Aorta (tissue), 5 donors: ENCODE data around the gene IRF7. TPM values are rescaled to one million over a fixed set of nuclear protein-coding genes. Genes with fewer than 3 reads are reported as not detected.
A peak's percentile ranks its signal among the peaks of the same experiment; 100 is the strongest.

Experiments used
- ATAC-seq: fragments of 200-7000 bp; cut with Tn5 transposase; one replicate; pipeline ENCODE4 v1.9.1; 2022; ENCODE audit warnings: moderate library complexity; ENCODE audit not compliant: low FRiP score
- DNase-seq, 2 donors: peaks; one replicate each; pipeline ENCODE4 v3.0.0-alpha.2; 2020
- H3K27ac ChIP-seq, 2 donors: one replicate each; pipeline ENCODE4 v1.5.1; 2013; ENCODE audit warnings: low read length in 2 of 2, mild to moderate bottlenecking in 2 of 2, moderate library complexity in 2 of 2, control low read depth in 1 of 2, inconsistent platforms in 1 of 2, low read depth in 1 of 2
- H3K27me3 ChIP-seq, 2 donors: one replicate each; pipeline ENCODE4 v1.6.1; 2013; ENCODE audit warnings: control low read depth in 1 of 2, low read length in 1 of 2, mild to moderate bottlenecking in 1 of 2, moderate library complexity in 1 of 2; ENCODE audit not compliant: insufficient read depth in 2 of 2, control insufficient read depth in 1 of 2
- H3K36me3 ChIP-seq, 2 donors: one replicate each; pipeline ENCODE4 v1.6.1; 2013; ENCODE audit warnings: control low read depth in 1 of 2, low read length in 1 of 2, mild to moderate bottlenecking in 1 of 2; ENCODE audit not compliant: insufficient read depth in 2 of 2, control insufficient read depth in 1 of 2
- H3K4me1 ChIP-seq, 2 donors: one replicate each; pipeline ENCODE4 v1.6.1; 2013; ENCODE audit warnings: low read length in 2 of 2, control low read depth in 1 of 2, mild to moderate bottlenecking in 1 of 2, moderate library complexity in 1 of 2; ENCODE audit not compliant: insufficient read depth in 2 of 2, control insufficient read depth in 1 of 2
- H3K4me3 ChIP-seq, 2 donors: one replicate each; pipeline ENCODE4 v1.5.1; 2013; ENCODE audit warnings: low read length in 2 of 2, control low read depth in 1 of 2, mild to moderate bottlenecking in 1 of 2
- H3K9me3 ChIP-seq: one replicate; pipeline ENCODE4 v1.6.1; 2013; ENCODE audit warnings: mild to moderate bottlenecking, low read length; ENCODE audit not compliant: control insufficient read depth
- WGBS, 2 donors: extraction: QIAGEN DNeasy Blood & Tissue Kit; methylation state at CpG; one replicate each; pipeline ENCODE4 v1.1.7; 2013; 5-methylcytosine and 5-hydroxymethylcytosine counted together
- intact Hi-C, 2 donors: fragments of 100-400 bp; cut with DNase I; formaldehyde crosslinking; loops; one replicate each; pipeline versions ENCODE4 v1.14.2 to v1.15.0; 2022
- polyA plus RNA-seq, 2 donors: library from polyadenylated mRNA; stranded (reverse); fragments of 200-250 nt; gene quantifications; one replicate each; pipeline ENCODE4 v1.2.3, GENCODE V29; 2013
- total RNA-seq, 2 donors: library from RNA; stranded (reverse); fragmentation: NEBNext Ultra II Directional; extraction: Animal tissue kit (Norgen Biotek cat#: 25700); gene quantifications; one replicate each; pipeline ENCODE4 v1.2.1, GENCODE V29; 2021
- donor health status: healthy with polysubstance abuse.
- donor health status: Bipolar disorder and iron deficiency.
- donor health status: DM: no; HTN: no; CAD: no.
- donor health status: DM: no; HTN: no; CAD: no.
- donor health status: DM: yes; HTN: yes; CAD: no.

The IRF7 gene
- total and polyA plus RNA-seq, 4 donors: 13.4 to 30.9 (median 26.3) TPM

DNA sequence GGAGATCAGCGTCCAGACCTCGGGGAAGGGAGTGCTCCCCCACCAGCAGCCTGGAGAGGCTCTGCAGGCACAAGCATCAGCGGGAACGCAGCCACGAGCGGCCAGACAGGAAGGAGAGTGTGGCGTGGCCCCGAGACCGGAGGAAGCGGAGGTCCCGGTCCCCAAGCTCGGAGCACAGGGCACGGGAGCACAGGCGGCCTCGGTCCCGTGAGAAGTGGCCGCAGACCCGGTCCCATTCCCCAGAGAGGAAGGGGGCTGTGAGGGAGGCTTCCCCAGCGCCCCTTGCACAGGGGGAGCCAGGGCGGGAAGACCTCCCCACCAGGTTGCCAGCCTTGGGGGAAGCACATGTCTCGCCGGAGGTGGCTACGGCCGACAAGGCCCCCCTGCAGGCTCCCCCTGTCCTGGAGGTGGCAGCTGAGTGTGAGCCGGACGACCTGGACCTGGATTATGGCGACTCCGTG is 6.9 kb downstream of the IRF7 start:
- Histone ChIP-seq H3K9me3 (no peaks in the 10 kb centered on the region), H3K4me1 (no peaks in the 10 kb centered on the region), H3K27ac (no peak overlapping the region), H3K27me3 (no peaks in the 10 kb centered on the region), H3K4me3 (no peak overlapping the region), H3K36me3 (peaks cover 4 to 11% of the 10 kb centered on the region in 2 donors)
- intact Hi-C loops: no loop called here
- DNase-seq (no peak), ATAC-seq (no peak)
- 85% methylated on average over 25 to 28 of the region's 28 CpGs for WGBS, 2 donors

DNA sequence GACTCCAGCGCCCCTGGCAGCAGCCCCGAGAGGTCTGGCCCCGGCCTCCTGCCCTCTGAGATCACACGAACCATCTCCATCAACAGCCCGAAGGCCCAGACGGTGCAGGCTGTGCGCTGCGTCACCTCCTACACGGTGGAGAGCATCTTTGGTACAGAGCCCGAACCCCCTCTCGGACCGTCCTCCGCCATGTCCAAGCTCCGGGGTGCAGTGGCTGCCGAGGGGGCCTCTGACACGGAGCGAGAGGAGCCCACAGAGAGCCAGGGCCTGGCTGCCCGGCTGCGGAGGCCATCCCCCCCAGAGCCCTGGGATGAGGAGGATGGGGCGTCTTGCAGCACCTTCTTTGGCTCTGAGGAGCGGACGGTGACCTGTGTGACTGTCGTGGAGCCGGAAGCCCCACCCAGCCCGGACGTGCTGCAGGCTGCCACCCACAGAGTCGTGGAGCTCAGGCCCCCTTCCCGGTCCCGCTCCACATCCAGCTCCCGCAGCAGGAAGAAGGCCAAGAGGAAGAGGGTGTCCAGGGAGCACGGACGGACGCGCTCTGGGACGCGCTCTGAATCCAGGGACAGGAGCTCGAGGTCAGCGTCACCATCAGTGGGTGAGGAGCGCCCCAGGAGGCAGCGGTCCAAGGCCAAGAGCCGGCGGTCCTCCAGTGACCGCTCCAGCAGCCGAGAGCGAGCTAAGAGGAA is 7.6 kb downstream of the IRF7 start:
- 89 to 90% methylated on average over 43 to 45 of the region's 45 CpGs for WGBS, 2 donors
- Histone ChIP-seq H3K9me3 (no peaks in the 10 kb centered on the region), H3K4me1 (no peaks in the 10 kb centered on the region), H3K27me3 (no peaks in the 10 kb centered on the region), H3K36me3 (peaks cover 4 to 11% of the 10 kb centered on the region in 2 donors), H3K4me3 (no peak overlapping the region), H3K27ac (no peak overlapping the region)
- ATAC-seq (no peak), DNase-seq (no peak)
- intact Hi-C loops: no loop called here

DNA sequence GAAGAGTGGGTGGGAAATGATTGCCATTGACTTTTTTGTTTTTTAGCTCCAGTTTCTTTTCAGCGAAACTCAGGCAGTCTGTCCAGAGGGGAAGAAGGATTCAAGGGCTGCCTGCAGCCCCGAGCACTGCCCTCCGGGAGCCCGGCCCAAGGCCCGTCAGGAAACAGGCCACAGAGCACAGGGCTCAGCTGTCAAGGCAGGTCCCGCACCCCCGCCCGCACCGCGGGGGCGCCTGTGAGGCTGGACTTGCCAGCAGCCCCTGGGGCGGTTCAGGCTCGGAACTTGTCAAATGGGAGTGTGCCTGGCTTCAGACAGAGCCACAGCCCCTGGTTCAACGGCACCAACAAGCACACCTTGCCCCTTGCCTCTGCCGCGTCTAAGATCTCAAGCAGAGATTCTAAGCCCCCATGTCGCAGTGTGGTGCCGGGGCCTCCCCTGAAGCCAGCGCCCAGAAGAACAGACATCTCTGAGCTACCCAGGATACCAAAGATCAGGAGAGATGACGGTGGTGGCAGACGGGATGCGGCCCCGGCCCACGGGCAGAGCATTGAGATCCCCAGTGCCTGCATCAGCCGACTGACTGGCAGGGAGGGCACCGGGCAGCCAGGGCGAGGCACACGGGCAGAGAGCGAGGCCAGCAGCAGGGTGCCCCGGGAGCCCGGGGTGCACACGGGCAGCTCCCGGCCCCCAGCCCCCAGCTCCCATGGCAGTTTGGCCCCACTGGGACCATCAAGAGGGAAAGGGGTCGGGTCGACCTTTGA is 8.6 kb downstream of the IRF7 start:
- intact Hi-C loops: no loop called here
- no peak overlapping the region for H3K4me3 ChIP-seq
- ATAC-seq: no peak
- H3K27ac ChIP-seq: no peak overlapping the region
- DNase-seq: no peak
- no peaks in the 10 kb centered on the region for H3K4me1 ChIP-seq
- no peaks in the 10 kb centered on the region for H3K9me3 ChIP-seq
- H3K27me3 ChIP-seq: no peaks in the 10 kb centered on the region
- peaks cover 4 to 11% of the 10 kb centered on the region in 2 donors for H3K36me3 ChIP-seq
- 91 to 92% methylated on average over 35 of the region's 35 CpGs for WGBS, 2 donors

DNA sequence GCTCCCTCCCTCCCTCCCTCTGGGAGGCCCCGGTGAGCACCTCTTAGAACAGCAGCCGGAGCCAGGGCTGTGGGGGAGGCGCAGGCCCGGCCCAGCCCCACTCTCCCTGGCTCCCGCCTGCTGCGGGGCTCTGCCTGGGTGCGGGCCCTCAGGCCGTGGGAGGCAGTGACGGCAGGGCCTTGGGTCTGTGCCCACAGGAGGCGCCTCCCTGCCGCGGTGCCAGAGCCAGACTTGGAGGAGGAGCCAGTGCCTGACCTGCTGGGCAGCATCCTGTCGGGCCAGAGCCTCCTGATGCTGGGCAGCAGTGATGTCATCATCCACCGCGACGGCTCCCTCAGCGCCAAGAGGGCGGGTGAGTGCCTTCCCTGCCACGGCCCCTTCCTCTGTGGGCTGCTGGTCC is 9.5 kb downstream of the IRF7 start:
- peaks cover 5 to 15% of the 10 kb centered on the region in 2 donors for H3K36me3 ChIP-seq
- intact Hi-C loops: no loop called here
- 59 to 64% methylated on average over 19 of the region's 19 CpGs for WGBS, 2 donors
- DNase-seq (no peak), ATAC-seq (peak; percentile 31)
- H3K9me3 ChIP-seq: no peaks in the 10 kb centered on the region
- H3K27ac ChIP-seq: no peak overlapping the region
- no peaks in the 10 kb centered on the region for H3K27me3 ChIP-seq
- H3K4me1 ChIP-seq: no peaks in the 10 kb centered on the region
- H3K4me3 ChIP-seq: no peak overlapping the region

DNA sequence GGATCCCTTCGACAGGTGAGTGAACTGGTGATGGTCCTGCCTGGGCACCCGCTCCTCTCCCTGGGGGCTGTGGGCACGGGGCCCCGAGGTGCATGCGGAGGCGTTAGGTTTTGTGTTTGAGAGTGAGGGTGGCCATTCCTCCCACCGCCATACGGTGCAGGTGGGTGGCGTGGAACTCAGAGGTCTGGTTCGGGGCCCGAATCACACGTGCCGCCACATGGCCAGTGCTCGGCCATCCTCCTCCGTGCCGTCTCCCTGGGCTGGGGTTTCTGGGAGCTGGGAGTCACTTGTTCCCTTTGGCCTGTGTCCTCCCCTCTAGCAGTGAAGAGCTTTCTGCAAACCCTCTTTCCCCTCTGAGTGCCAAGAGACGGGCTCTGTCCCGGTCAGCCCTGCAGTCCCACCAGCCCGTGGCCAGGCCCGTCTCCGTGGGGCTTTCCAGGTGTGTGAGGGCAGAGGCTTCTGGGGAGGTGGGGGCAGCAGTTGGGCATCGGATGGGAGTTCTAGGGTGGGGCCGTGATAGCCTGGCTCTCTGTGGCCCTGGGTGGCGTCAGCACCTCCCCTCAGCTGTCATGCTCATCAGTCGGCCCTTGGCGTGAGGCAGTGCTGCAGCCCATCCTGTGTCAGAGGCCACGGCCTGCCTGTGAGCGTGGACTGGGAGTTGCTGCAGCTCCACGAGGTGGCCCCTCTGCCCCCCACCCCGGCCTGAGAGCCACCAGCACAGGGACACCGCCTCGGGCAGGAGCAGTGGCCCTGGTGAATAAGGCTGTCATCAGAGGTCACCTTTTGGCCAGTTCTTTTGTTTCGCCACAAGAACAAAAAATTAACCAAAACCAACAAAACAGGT is 10.2 kb downstream of the IRF7 start:
- intact Hi-C loops: no loop called here
- peaks cover 6 to 15% of the 10 kb centered on the region in 2 donors for H3K36me3 ChIP-seq
- no peaks in the 10 kb centered on the region for H3K27me3 ChIP-seq
- DNase-seq (no peak), ATAC-seq (no peak)
- H3K9me3 ChIP-seq: no peaks in the 10 kb centered on the region
- no peak overlapping the region for H3K27ac ChIP-seq
- H3K4me1 ChIP-seq: no peaks in the 10 kb centered on the region
- 91 to 93% methylated on average over 33 of the region's 33 CpGs for WGBS, 2 donors
- H3K4me3 ChIP-seq: no peak overlapping the region

GRCh38 chr11:603154-603553 is 12.6 kb downstream of the IRF7 start:
- Histone ChIP-seq H3K9me3 (no peaks in the 10 kb centered on the region), H3K4me1 (no peaks in the 10 kb centered on the region), H3K36me3 (peaks cover 5 to 15% of the 10 kb centered on the region in 2 donors), H3K27me3 (no peaks in the 10 kb centered on the region), H3K27ac (no peak overlapping the region), H3K4me3 (no peak overlapping the region)
- ATAC-seq: no peak
- DNase-seq: no peak
- intact Hi-C loops: no loop called here
- WGBS, 2 donors: 85 to 89% methylated on average over 13 of the region's 13 CpGs

DNA sequence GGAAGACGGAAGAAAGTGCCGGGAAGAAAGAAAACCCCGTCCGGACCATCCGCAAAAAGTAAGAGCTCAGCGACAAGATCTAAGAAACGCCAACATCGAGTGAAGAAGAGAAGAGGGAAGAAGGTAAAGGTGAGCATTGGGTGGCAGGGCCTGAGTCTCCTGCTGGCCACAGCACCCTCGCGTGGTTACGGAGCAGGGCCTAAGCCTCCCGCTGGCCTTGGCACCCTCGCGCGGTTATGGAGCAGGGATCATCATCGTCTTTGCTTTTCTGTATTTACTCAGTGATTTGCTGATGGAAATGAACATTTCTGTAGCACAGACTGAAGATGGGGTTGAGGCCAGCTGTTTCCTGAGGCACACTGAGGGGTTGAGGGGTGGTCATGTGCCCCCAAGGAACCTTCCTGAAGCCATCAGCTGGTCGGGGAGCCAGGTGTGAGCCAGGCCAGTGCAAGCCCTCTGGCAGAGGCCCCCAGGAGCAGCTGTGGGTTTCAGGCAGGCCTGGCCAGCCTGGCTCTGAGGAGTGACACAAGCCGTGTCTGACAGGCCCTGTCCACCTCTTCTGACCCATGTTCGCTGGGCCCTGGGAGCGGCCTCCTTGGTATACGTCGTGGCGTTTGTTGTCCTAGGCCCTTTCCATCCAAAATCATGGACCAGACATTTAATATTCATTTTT is 14.0 kb downstream of the IRF7 start:
- 93% methylated on average over 23 of the region's 23 CpGs for WGBS, 2 donors
- no peak for DNase-seq
- peaks cover 2 to 20% of the 10 kb centered on the region in 2 donors for H3K36me3 ChIP-seq
- intact Hi-C loops: no loop called here
- ATAC-seq: no peak
- H3K4me1 ChIP-seq: no peaks in the 10 kb centered on the region
- no peak overlapping the region for H3K27ac ChIP-seq
- no peak overlapping the region for H3K4me3 ChIP-seq
- H3K9me3 ChIP-seq: no peaks in the 10 kb centered on the region
- no peaks in the 10 kb centered on the region for H3K27me3 ChIP-seq

DNA sequence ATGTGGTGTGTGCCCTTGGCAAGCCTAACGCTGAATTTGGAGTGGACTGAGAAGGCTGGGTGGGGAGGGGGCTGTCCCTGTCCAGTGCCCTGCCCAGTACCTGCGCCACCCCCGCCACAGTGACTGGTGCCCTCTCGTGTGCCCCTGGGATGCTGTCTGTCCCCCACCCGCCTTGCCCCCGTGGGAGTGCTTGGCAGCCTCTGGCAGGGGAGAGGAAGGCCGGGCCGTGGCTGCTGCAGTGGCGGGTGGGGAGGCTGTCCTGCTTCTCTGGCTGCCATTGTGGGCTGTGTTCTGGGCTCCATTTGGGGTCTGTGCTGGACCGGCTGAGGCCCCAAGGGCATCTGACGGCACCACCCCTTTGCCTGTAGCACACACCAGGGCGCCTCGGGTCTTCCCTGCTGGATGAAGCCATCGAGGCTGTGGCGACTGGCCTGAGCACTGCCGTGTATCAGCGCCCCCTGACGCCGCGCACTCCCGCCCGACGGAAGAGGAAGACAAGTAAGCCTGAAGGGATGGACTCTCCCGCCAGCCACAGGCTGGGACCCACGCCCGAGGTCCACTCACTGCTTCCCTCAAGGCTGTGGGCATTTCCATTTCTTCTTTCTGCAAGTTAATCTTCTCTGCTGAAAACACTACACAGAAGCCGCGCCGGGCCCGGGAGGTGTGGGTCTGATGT is 17.6 kb downstream of the IRF7 start:
- H3K36me3 ChIP-seq: peaks cover 2 to 17% of the 10 kb centered on the region in 2 donors

More for the DNA sequence above, 17.6 kb downstream of the IRF7 start:
- Histone ChIP-seq H3K4me1 (no peaks in the 10 kb centered on the region), H3K4me3 (no peak overlapping the region), H3K9me3 (no peaks in the 10 kb centered on the region), H3K27me3 (no peaks in the 10 kb centered on the region), H3K27ac (no peak overlapping the region)
- DNase-seq (no peak), ATAC-seq (no peak)
- WGBS, 2 donors: 93 to 94% methylated on average over 30 of the region's 30 CpGs
- intact Hi-C loops: no loop called here
